ENCODE measurements around the gene NFIX. TPM values are rescaled to one million over a fixed set of nuclear protein-coding genes. Genes with fewer than 3 reads are reported as not detected.
"Not testable (repeated sequence)": the region's sequence is repeated elsewhere in the genome, so short reads cannot be mapped to it uniquely, and the experiment has no call there.

The NFIX gene
- total RNA-seq, 1 donor from 2014 or later: not detected

- DNase-seq (ENCODE audit: low read depth): no peak
- TF ChIP-seq CTCF (conservative IDR thresholded peaks at IDR 0.05; ENCODE audit: low read depth, low read length): no peak
- no peak overlapping the region for H3K4me3 ChIP-seq (ENCODE audit: low read depth, low read length)
Observed at GRCh38 chr19:12975221-12975741, 20.0 kb upstream of the NFIX start.

DNA sequence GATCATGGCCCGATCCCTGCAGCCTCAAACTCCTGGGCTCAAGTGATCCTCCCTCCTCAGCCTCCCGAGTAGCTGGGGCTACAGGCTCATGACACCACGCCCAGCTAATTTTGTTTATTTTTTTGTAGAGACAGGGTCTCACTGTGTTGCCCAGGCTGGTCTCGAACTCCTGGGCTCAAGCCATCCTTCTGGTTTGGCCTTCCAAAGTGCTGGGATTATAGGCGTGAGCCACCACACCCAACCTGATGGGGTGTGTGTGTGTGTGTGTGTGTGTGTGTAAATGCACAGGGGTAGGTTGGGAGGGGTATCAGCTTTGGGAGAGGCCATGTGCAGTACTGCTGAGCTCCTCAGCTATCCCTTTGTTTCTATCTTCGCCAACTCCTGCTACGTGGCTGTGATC, 19.2 kb upstream of the NFIX start:
- not testable (repeated sequence) for DNase-seq (ENCODE audit: low read depth); H3K4me3 ChIP-seq (ENCODE audit: low read depth, low read length)

DNA sequence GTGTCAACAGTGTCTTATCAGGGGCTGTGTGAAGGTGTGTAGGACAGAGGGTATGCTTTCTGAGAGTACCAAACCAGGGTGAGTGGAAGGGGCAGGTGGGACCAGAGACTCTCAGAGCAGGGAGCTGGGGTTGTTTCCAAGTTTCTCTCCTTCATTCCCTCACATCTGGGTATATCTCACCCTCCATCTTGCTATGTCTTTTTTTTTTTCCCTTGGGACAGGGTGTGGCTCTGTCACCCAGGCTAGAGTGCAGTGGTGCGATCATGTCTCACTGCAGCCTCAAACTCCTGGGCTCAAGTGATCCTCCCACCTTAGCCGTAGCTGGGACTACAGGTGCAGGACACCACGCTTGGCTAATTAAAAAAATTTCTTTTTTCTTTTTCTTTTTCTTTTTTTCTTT, 15.3 kb upstream of the NFIX start:
- no peak for DNase-seq (ENCODE audit: low read depth)
- TF ChIP-seq CTCF (conservative IDR thresholded peaks at IDR 0.05; ENCODE audit: low read depth, low read length): no peak
- no peak overlapping the region for H3K4me3 ChIP-seq (ENCODE audit: low read depth, low read length)

DNA sequence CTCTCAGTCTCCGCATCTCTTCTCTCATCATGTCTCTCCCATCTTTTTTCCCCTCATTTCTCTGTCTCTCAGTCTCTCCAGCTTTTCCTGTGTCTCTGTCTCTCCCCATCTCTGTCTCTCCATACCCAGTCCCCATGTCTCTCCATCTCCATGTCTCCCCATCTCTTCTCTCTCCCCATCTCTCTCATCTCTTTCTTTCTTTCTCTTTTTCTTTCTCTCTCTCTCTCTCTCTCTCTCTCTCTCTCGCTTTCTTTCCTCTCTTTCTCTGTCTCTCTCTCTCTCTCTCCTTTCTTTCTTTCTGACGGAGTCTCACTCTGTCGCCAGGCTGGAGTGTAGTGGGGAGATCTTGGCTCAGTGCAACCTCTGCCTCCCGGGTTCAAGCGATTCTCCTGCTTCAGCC, 12.6 kb upstream of the NFIX start:
- TF ChIP-seq CTCF (conservative IDR thresholded peaks at IDR 0.05; ENCODE audit: low read depth, low read length): no peak
- no peak overlapping the region for H3K4me3 ChIP-seq (ENCODE audit: low read depth, low read length)
- DNase-seq (ENCODE audit: low read depth): no peak

DNA sequence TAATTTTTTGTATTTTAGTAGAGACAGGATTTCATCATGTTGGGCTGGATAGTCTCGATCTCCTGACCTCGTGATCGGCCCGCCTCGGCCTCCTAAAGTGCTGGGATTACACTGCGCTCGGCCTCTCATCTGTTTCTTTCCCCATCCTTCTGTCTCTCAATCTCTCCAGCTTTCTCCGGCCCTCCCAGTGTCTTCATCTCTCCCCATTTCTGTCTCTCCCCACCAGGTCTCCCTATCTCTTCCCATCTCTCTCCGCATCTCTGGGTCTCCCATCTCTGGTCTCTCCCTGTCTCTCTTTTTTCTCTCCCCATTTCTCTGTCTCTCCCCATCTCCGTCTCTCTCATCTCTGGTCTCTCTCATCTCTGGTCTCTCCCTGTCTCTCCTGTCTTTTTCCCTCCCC, 12.2 kb upstream of the NFIX start:
- peak overlapping the region; percentile 40 for H3K4me3 ChIP-seq (ENCODE audit: low read depth, low read length)
- DNase-seq (ENCODE audit: low read depth): no peak
- no peak for TF ChIP-seq CTCF (conservative IDR thresholded peaks at IDR 0.05; ENCODE audit: low read depth, low read length)

DNA sequence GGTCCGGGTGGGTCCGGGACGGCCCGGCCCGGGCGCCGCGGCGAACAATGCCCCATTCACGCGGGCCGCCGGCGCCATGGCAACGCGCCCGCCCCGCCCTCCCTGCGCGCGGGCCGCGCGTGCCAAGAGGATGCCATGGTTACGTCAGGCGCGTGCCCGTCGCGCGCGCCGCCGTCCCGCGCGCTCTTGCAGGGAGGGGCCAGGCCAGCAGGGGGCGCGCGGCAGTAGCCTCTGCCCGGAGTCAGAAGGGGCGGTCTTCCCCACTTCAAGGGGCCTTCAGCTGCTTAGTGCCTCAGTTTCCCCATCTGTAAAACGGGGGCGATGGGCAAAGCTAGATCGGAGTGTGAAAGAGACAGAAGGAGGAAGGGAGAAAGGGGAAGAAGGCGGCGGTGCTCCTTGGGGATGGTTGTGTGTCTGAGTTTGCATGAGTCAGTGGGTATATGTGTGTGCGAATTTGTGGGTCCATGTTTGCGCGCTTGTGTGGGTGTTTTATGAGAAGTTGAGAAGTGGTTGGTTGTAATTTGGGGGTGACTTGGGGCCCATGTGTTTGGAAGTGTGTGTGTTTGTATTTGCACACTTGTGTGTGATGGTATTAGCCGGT, 11.6 kb upstream of the NFIX start:
- TF ChIP-seq CTCF (conservative IDR thresholded peaks at IDR 0.05; ENCODE audit: low read depth, low read length): peak; percentile 82
- no peak for DNase-seq (ENCODE audit: low read depth)
- peak overlapping the region; percentile 40 for H3K4me3 ChIP-seq (ENCODE audit: low read depth, low read length)

DNA sequence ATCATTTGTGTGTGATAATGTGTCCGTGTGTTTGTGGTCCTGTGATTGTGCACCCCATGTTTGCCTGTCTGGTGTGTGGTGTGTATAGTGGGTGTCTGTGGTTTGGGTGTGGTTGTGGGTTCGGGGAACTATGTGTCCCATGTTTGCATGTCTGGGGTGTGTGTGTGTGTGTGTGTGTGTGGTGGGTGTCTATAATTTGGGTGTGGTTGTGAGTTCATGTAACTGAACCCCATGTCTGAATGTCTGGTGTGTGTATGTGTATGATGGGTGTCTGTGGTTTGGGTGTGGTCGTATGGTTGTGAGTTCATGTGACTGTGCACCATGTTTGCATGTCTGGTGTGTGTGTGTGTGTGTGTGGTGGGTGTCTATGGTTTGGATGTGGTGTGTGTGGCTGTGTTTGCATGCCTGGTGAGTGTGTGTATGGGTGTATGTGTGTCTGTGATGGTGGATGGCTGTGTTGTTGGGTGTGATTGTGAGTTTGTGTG, 11.1 kb upstream of the NFIX start:
- H3K4me3 ChIP-seq (ENCODE audit: low read depth, low read length): no peak overlapping the region
- DNase-seq (ENCODE audit: low read depth): no peak
- no peak for TF ChIP-seq CTCF (conservative IDR thresholded peaks at IDR 0.05; ENCODE audit: low read depth, low read length)
